DND-41 (cell line): Measurements from ENCODE around the gene CABLES2.

Source experiments
- EZH2 ChIP-seq: IDR thresholded peaks from 3 replicates; pipeline ENCODE4 v1.6.1; 2012; ENCODE audit warnings: borderline replicate concordance, low read depth, mild to moderate bottlenecking, moderate library complexity, low read length, inconsistent platforms; ENCODE audit not compliant: severe bottlenecking
- TF ChIP-seq, protein P1 (sequence below): IDR thresholded peaks from 2 replicates; pipeline ENCODE4 v1.5.1; 2012; ENCODE audit warnings: borderline replicate concordance, low read length, moderate library complexity, mild to moderate bottlenecking; ENCODE audit not compliant: poor library complexity, severe bottlenecking; ENCODE audit errors: extremely low read depth

DNA sequence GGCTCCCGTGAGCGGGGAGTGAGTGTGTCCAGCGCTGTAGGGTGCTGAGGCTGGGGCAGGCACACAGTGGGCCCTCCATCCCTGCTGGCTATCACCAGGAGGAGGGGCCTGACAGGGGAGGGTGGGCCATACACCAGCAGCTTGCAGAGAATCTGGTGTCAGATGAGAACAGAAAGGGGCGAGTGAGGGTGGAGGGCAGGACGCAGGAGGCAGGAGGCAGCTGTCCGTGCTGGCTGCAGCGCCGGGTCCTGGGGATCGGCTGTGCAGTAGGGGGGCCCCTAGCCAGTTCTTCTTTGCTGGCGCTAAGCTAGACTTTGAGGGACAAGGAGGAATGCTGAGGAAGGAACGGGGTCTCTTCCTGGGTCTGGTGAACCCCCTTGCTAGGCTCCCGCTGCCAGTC, 1.6 kb upstream of the CABLES2 start:
- TF ChIP-seq, protein P1, sequence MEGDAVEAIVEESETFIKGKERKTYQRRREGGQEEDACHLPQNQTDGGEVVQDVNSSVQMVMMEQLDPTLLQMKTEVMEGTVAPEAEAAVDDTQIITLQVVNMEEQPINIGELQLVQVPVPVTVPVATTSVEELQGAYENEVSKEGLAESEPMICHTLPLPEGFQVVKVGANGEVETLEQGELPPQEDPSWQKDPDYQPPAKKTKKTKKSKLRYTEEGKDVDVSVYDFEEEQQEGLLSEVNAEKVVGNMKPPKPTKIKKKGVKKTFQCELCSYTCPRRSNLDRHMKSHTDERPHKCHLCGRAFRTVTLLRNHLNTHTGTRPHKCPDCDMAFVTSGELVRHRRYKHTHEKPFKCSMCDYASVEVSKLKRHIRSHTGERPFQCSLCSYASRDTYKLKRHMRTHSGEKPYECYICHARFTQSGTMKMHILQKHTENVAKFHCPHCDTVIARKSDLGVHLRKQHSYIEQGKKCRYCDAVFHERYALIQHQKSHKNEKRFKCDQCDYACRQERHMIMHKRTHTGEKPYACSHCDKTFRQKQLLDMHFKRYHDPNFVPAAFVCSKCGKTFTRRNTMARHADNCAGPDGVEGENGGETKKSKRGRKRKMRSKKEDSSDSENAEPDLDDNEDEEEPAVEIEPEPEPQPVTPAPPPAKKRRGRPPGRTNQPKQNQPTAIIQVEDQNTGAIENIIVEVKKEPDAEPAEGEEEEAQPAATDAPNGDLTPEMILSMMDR: no peak
- no peak for TF ChIP-seq EZH2
